Activated CD8-positive, alpha-beta memory T cell treated with anti-CD3 and anti-CD28 coated beads, Interleukin-2, amount 10 ng/mL, durations not matched to agents 7 days and 5 days (primary cell): ENCODE results near the gene C11orf97. TPM values are rescaled to one million over a fixed set of nuclear protein-coding genes. Genes with fewer than 3 reads are reported as not detected.
"Not testable (repeated sequence)": the region's sequence is repeated elsewhere in the genome, so short reads cannot be mapped to it uniquely, and the experiment has no call there.

Experiments
- ATAC-seq: fragments of 150-1000 bp; cut with Tn5 transposase; one replicate; pipeline ENCODE4 v1.10.0; 2021; ENCODE audit warnings: moderate library complexity
- CTCF ChIA-PET: fragments of 350-600 bp; sonication (Branson Sonifier 250); formaldehyde crosslinking; loops from one replicate; lab custom pipeline; 2021; ENCODE audit warnings: antibody characterized with exemption; lab: Charles Lee
- DNase-seq: peaks from one replicate; pipeline ENCODE4 v3.0.0-alpha.2; 2020
- H3K27ac Mint-ChIP-seq: one replicate; pipeline ENCODE4 v1.8.0; 2021; ENCODE audit warnings: mild to moderate bottlenecking, mixed read lengths
- H3K27me3 Mint-ChIP-seq: one replicate; pipeline ENCODE4 v1.8.0; 2021; ENCODE audit warnings: mixed read lengths
- H3K36me3 Mint-ChIP-seq: one replicate; pipeline ENCODE4 v1.8.0; 2021; ENCODE audit warnings: mild to moderate bottlenecking, mixed read lengths
- H3K4me1 Mint-ChIP-seq: one replicate; pipeline ENCODE4 v1.8.0; 2021; ENCODE audit warnings: mixed read lengths
- H3K4me3 Mint-ChIP-seq: one replicate; pipeline ENCODE4 v1.8.0; 2021; ENCODE audit warnings: mild to moderate bottlenecking, moderate library complexity, mixed read lengths
- H3K9me3 Mint-ChIP-seq: one replicate; pipeline ENCODE4 v1.8.0; 2022; ENCODE audit warnings: low read depth, mixed read lengths
- total RNA-seq, 2 experiments: library from RNA; stranded (reverse); gene quantifications; one replicate each; pipeline ENCODE4 v1.2.3, GENCODE V29; 2021

Gene C11orf97
- total RNA-seq, 2 experiments from 2014 or later: not detected

GRCh38 chr11:94553938-94554337 lies 41.7 kb downstream of the C11orf97 start:
- Mint-ChIP-seq H3K36me3 (peaks cover 2% of the 10 kb centered on the region), H3K27me3 (no peaks in the 10 kb centered on the region), H3K9me3 (no peaks in the 10 kb centered on the region), H3K27ac (no peak overlapping the region), H3K4me1 (peaks cover 4% of the 10 kb centered on the region), H3K4me3 (no peak overlapping the region)
- ATAC-seq (no peak), DNase-seq (no peak)
- CTCF ChIA-PET: no interaction called here

GRCh38 chr11:94555752-94556329 lies 43.6 kb downstream of the C11orf97 start:
- H3K4me3 Mint-ChIP-seq, H3K27me3 Mint-ChIP-seq, CTCF ChIA-PET, H3K36me3 Mint-ChIP-seq, H3K4me1 Mint-ChIP-seq, H3K9me3 Mint-ChIP-seq, H3K27ac Mint-ChIP-seq, DNase-seq, ATAC-seq: not testable (repeated sequence)

GRCh38 chr11:94557421-94557820 lies 45.2 kb downstream of the C11orf97 start:
- no peak overlapping the region for H3K4me3 Mint-ChIP-seq
- no peaks in the 10 kb centered on the region for H3K36me3 Mint-ChIP-seq
- no peaks in the 10 kb centered on the region for H3K27me3 Mint-ChIP-seq
- no peaks in the 10 kb centered on the region for H3K9me3 Mint-ChIP-seq
- ATAC-seq (no peak), DNase-seq (no peak)
- H3K4me1 Mint-ChIP-seq: no peaks in the 10 kb centered on the region
- CTCF ChIA-PET: no interaction called here
- no peak overlapping the region for H3K27ac Mint-ChIP-seq

- Mint-ChIP-seq H3K36me3 (no peaks in the 10 kb centered on the region), H3K27me3 (no peaks in the 10 kb centered on the region), H3K4me1 (no peaks in the 10 kb centered on the region), H3K4me3 (no peak overlapping the region), H3K9me3 (no peaks in the 10 kb centered on the region), H3K27ac (no peak overlapping the region)
- CTCF ChIA-PET: no interaction called here
- DNase-seq (no peak), ATAC-seq (no peak)
Observed at GRCh38 chr11:94557992-94558391, 45.7 kb downstream of the C11orf97 start.

GRCh38 chr11:94558468-94558867 lies 46.2 kb downstream of the C11orf97 start:
- CTCF ChIA-PET: no interaction called here
- ATAC-seq (no peak), DNase-seq (no peak)
- H3K27me3 Mint-ChIP-seq: no peaks in the 10 kb centered on the region
- H3K36me3 Mint-ChIP-seq: no peaks in the 10 kb centered on the region
- no peak overlapping the region for H3K27ac Mint-ChIP-seq
- H3K9me3 Mint-ChIP-seq: no peaks in the 10 kb centered on the region
- H3K4me3 Mint-ChIP-seq: no peak overlapping the region
- H3K4me1 Mint-ChIP-seq: peaks cover 1% of the 10 kb centered on the region

- Mint-ChIP-seq H3K27ac (no peak overlapping the region), H3K27me3 (no peaks in the 10 kb centered on the region), H3K9me3 (no peaks in the 10 kb centered on the region), H3K4me3 (no peak overlapping the region), H3K4me1 (peaks cover 1% of the 10 kb centered on the region), H3K36me3 (no peaks in the 10 kb centered on the region)
- DNase-seq: no peak
- ATAC-seq: no peak
- CTCF ChIA-PET: interaction anchor here (0.9 kb wide), 1 partner anchor 54 kb away, joined by 3 read pairs; no protein-coding TSS in a partner anchor
Observed at GRCh38 chr11:94558932-94559331, 46.7 kb downstream of the C11orf97 start.

GRCh38 chr11:94559361-94559760 lies 47.1 kb downstream of the C11orf97 start:
- no peak for ATAC-seq
- Mint-ChIP-seq H3K9me3 (no peaks in the 10 kb centered on the region), H3K4me1 (peaks cover 1% of the 10 kb centered on the region), H3K36me3 (no peaks in the 10 kb centered on the region), H3K4me3 (no peak overlapping the region), H3K27me3 (no peaks in the 10 kb centered on the region), H3K27ac (no peak overlapping the region)
- CTCF ChIA-PET: interaction anchor here (0.9 kb wide), 1 partner anchor 54 kb away, joined by 3 read pairs; no protein-coding TSS in a partner anchor
- no peak for DNase-seq

- Mint-ChIP-seq H3K36me3 (no peaks in the 10 kb centered on the region), H3K4me1 (peaks cover 1% of the 10 kb centered on the region), H3K27ac (no peak overlapping the region), H3K27me3 (no peaks in the 10 kb centered on the region), H3K4me3 (no peak overlapping the region), H3K9me3 (no peaks in the 10 kb centered on the region)
- CTCF ChIA-PET: no interaction called here
- DNase-seq (no peak), ATAC-seq (no peak)
Observed at GRCh38 chr11:94560834-94561233, 48.6 kb downstream of the C11orf97 start.

GRCh38 chr11:94563176-94563847 lies 51.1 kb downstream of the C11orf97 start:
- Mint-ChIP-seq H3K27me3 (no peaks in the 10 kb centered on the region), H3K4me3 (no peak overlapping the region), H3K27ac (no peak overlapping the region), H3K36me3 (no peaks in the 10 kb centered on the region), H3K9me3 (no peaks in the 10 kb centered on the region), H3K4me1 (peaks cover 1% of the 10 kb centered on the region)
- no peak for DNase-seq
- CTCF ChIA-PET: no interaction called here
- no peak for ATAC-seq

GRCh38 chr11:94563848-94564467 lies 51.7 kb downstream of the C11orf97 start:
- Mint-ChIP-seq H3K4me3 (no peak overlapping the region), H3K9me3 (no peaks in the 10 kb centered on the region), H3K4me1 (peaks cover 1% of the 10 kb centered on the region), H3K36me3 (no peaks in the 10 kb centered on the region), H3K27ac (no peak overlapping the region), H3K27me3 (no peaks in the 10 kb centered on the region)
- CTCF ChIA-PET: no interaction called here
- ATAC-seq (no peak), DNase-seq (no peak)

GRCh38 chr11:94567181-94567670 lies 55.0 kb downstream of the C11orf97 start, which contains the start of gene PIWIL4:
Gene PIWIL4 (plus strand): TSS chr11:94567368. CDS start chr11:94567519, 151 bp downstream.
- CTCF ChIA-PET: no interaction called here
- DNase-seq (no peak), ATAC-seq (no peak)
- Mint-ChIP-seq H3K9me3 (no peaks in the 10 kb centered on the region), H3K4me3 (no peak within 1 kb of the TSS), H3K27me3 (no peaks in the 10 kb centered on the region), H3K4me1 (peaks cover 1% of the 10 kb centered on the region), H3K27ac (no peak within 1 kb of the TSS), H3K36me3 (no peaks in the 10 kb centered on the region)

GRCh38 chr11:94568200-94568599 lies 55.9 kb downstream of the C11orf97 start:
- ATAC-seq: no peak
- H3K27me3 Mint-ChIP-seq: no peaks in the 10 kb centered on the region
- H3K9me3 Mint-ChIP-seq: no peaks in the 10 kb centered on the region
- H3K36me3 Mint-ChIP-seq: no peaks in the 10 kb centered on the region
- DNase-seq: no peak
- no peaks in the 10 kb centered on the region for H3K4me1 Mint-ChIP-seq
- H3K27ac Mint-ChIP-seq: no peak overlapping the region
- no peak overlapping the region for H3K4me3 Mint-ChIP-seq
- CTCF ChIA-PET: no interaction called here

GRCh38 chr11:94568717-94569116 lies 56.5 kb downstream of the C11orf97 start:
- CTCF ChIA-PET: no interaction called here
- no peak overlapping the region for H3K4me3 Mint-ChIP-seq

GRCh38 chr11:94572975-94573374 lies 60.7 kb downstream of the C11orf97 start:
- H3K36me3 Mint-ChIP-seq, CTCF ChIA-PET, DNase-seq, H3K4me1 Mint-ChIP-seq, H3K27ac Mint-ChIP-seq, ATAC-seq, H3K27me3 Mint-ChIP-seq, H3K4me3 Mint-ChIP-seq, H3K9me3 Mint-ChIP-seq: not testable (repeated sequence)

More at GRCh38 chr11:94568717-94569116, 56.5 kb downstream of the C11orf97 start:
- Mint-ChIP-seq H3K36me3 (no peaks in the 10 kb centered on the region), H3K9me3 (no peaks in the 10 kb centered on the region), H3K27me3 (no peaks in the 10 kb centered on the region), H3K4me1 (no peaks in the 10 kb centered on the region), H3K27ac (no peak overlapping the region)
- ATAC-seq (no peak), DNase-seq (no peak)
